GM12878 (cell line): ENCODE measurements around the gene LAD1. TPM values are rescaled to one million over a fixed set of nuclear protein-coding genes. Genes with fewer than 3 reads are reported as not detected.

Experiments
- ATAC-seq: fragments of 200-7000 bp; cut with Tn5 transposase; 3 replicates; pipeline ENCODE4 v1.9.1; 2020; ENCODE audit warnings: mild to moderate bottlenecking, moderate library complexity
- BruUV-seq: library from RNA; stranded (reverse); fragments of 400-500 nt; replicated peaks from 2 replicates; lab custom pipeline; 2021; lab: Mats Ljungman, UMichigan
- CTCF ChIA-PET: fragments of 300-600 bp; sonication (Branson Sonifier 250); formaldehyde crosslinking; extraction: SDS; loops from one replicate; lab custom pipeline; 2021; ENCODE audit warnings: inconsistent platforms; lab: Yijun Ruan, JAX
- POLR2A ChIA-PET: fragments of 350-600 bp; formaldehyde crosslinking; extraction: SDS; loops from one replicate; lab custom pipeline; 2021; ENCODE audit warnings: inconsistent platforms; lab: Charles Lee
- RAD21 ChIA-PET: fragments of 300-600 bp; sonication (Branson Sonifier 250); formaldehyde crosslinking; loops from one replicate; lab custom pipeline; 2023; ENCODE audit warnings: antibody characterized with exemption; ENCODE audit not compliant: unreplicated experiment; lab: Charles Lee
- SMC1A ChIA-PET: fragments of 300-600 bp; sonication (Branson Sonifier 250); formaldehyde crosslinking; loops from one replicate; lab custom pipeline; 2023; ENCODE audit not compliant: unreplicated experiment, uncharacterized antibody; lab: Charles Lee
- DNase-seq: peaks from one replicate; pipeline ENCODE4 v3.0.0-alpha.2; 2011; ENCODE audit warnings: low read depth, low spot score
- FAIRE-seq: peaks from 3 replicates; lab custom pipeline; 2011; peaks lifted over from hg19 to GRCh38; lab: Jason Lieb, UNC
- H2AFZ ChIP-seq: 2 replicates; pipeline ENCODE4 v1.6.0; 2011; ENCODE audit warnings: low read depth, low read length, control low read depth; ENCODE audit not compliant: control insufficient read depth
- H3K27ac ChIP-seq: 2 replicates; pipeline ENCODE4 v1.5.1; 2011; ENCODE audit warnings: control low read depth; ENCODE audit not compliant: control insufficient read depth, insufficient read depth
- H3K27me3 ChIP-seq, 2 experiments: replicated peaks in 1 of 2; 2 replicates each; pipeline versions ENCODE4 v1.6.0 to v1.6.1; 2011; ENCODE audit warnings: low read length in 1 of 2; ENCODE audit not compliant: control insufficient read depth in 2 of 2, insufficient read depth in 2 of 2
- H3K36me3 ChIP-seq, 2 experiments: 2 replicates each; pipeline ENCODE4 v1.5.1; 2011; ENCODE audit warnings: low read length in 1 of 2; ENCODE audit not compliant: control insufficient read depth in 2 of 2, insufficient read depth in 2 of 2
- H3K4me1 ChIP-seq: 2 replicates; pipeline ENCODE4 v1.6.1; 2011; ENCODE audit warnings: mild to moderate bottlenecking, low read length, moderate library complexity, mixed read lengths; ENCODE audit not compliant: control insufficient read depth, insufficient read depth
- H3K4me2 ChIP-seq: 2 replicates; pipeline ENCODE4 v1.6.0; 2011; ENCODE audit warnings: control low read depth; ENCODE audit not compliant: control insufficient read depth, insufficient read depth
- H3K4me3 ChIP-seq: fragments of 200-600 bp; sonication (generic); 2 replicates; pipeline ENCODE4 v1.5.1; 2016
- H3K79me2 ChIP-seq: 2 replicates; pipeline ENCODE4 v1.6.0; 2011; ENCODE audit warnings: low read length; ENCODE audit not compliant: control insufficient read depth, insufficient read depth
- H3K9ac ChIP-seq: 2 replicates; pipeline ENCODE4 v1.8.0; 2011; ENCODE audit warnings: low read length, control low read depth, mixed read lengths; ENCODE audit not compliant: control insufficient read depth, insufficient read depth
- H3K9me3 ChIP-seq: replicated peaks from 3 replicates; pipeline ENCODE4 v1.5.1; 2011; ENCODE audit warnings: mild to moderate bottlenecking, low read length; ENCODE audit not compliant: control insufficient read depth, insufficient read depth
- H4K20me1 ChIP-seq: 2 replicates; pipeline ENCODE4 v1.6.0; 2011; ENCODE audit not compliant: control insufficient read depth, insufficient read depth
- EZH2 ChIP-seq: IDR thresholded peaks from 2 replicates; pipeline ENCODE4 v1.6.1; 2012; ENCODE audit warnings: low read depth, mild to moderate bottlenecking, control low read depth, inconsistent platforms, low read length, borderline replicate concordance; ENCODE audit not compliant: control insufficient read depth
- MXI1 ChIP-seq: fragments of 150-350 bp; IDR thresholded peaks from 2 replicates; pipeline ENCODE4 v1.6.1; 2011; ENCODE audit warnings: low read depth, mild to moderate bottlenecking, inconsistent platforms, low read length, improper control_type of control experiment
- NR2F1 ChIP-seq: fragments of 450-650 bp; conservative IDR thresholded peaks from 2 replicates; pipeline ENCODE4 v1.6.1; 2017; ENCODE audit warnings: mild to moderate bottlenecking
- SPI1 ChIP-seq: IDR thresholded peaks from 2 replicates; pipeline ENCODE4 v1.6.1; 2011; ENCODE audit warnings: low read depth, mild to moderate bottlenecking, low read length, moderate library complexity, borderline replicate concordance; ENCODE audit not compliant: insufficient read depth
- STAT3 ChIP-seq: IDR thresholded peaks from 2 replicates; pipeline ENCODE4 v1.6.1; 2011; ENCODE audit warnings: low read depth, low read length, improper control_type of control experiment
- WGBS: methylation state at CpG from one replicate; pipeline ENCODE4 v1.1.6; 2016; ENCODE audit warnings: low lambda C conversion rate; ENCODE audit not compliant: insufficient replicate concordance, insufficient coverage; ENCODE audit errors: missing lambda C conversion rate; 5-methylcytosine and 5-hydroxymethylcytosine counted together
- in situ Hi-C: fragments of 300-500 bp; cut with MboI; formaldehyde crosslinking; loops from 9 replicates; pipeline ENCODE4 v1.14.3; 2018; ENCODE audit warnings: mixed read lengths
- intact Hi-C: fragments of 100-400 bp; cut with micrococcal nuclease; formaldehyde crosslinking; loops from one replicate; pipeline ENCODE4 v1.14.2; 2022; ENCODE audit not compliant: unreplicated experiment
- polyA plus RNA-seq, 11 experiments: library from polyadenylated mRNA; depleted of rRNA in 4 of 11; unstranded in 6 of 11; stranded (reverse) in 5 of 11; fragments of >200 nt; fragmentation: Nextera tagmentation in 4 of 11; fragmentation: Illumina TruSeq in 1 of 11; extraction: Ambion mirVana in 4 of 11; extraction: Trizol in 1 of 11; gene quantifications; 1 replicate in 1 of 11; 2 replicates in 10 of 11; pipeline versions ENCODE4 v1.2.1 to v1.2.3, GENCODE V29; 2011 to 2016; ENCODE audit warnings: inconsistent platforms in 2 of 11, missing spikeins in 2 of 11, low read depth in 1 of 11
- total RNA-seq, 4 experiments: library from RNA; depleted of rRNA in 3 of 4; stranded (reverse); fragments of >200 nt in 3 of 4; fragmentation: Illumina TruSeq in 1 of 4; extraction: Trizol in 1 of 4; gene quantifications; 2 replicates each; pipeline versions ENCODE4 v1.2.1 to v1.2.3, GENCODE V29; 2013 to 2021

LAD1 gene
- total and polyA plus RNA-seq, 10 of the 15 experiments (the other 5 are each of a cell fraction or from before 2014, with no cell fraction given) = 0.05 to 0.48 (median 0.32) TPM; not detected in 3

DNA sequence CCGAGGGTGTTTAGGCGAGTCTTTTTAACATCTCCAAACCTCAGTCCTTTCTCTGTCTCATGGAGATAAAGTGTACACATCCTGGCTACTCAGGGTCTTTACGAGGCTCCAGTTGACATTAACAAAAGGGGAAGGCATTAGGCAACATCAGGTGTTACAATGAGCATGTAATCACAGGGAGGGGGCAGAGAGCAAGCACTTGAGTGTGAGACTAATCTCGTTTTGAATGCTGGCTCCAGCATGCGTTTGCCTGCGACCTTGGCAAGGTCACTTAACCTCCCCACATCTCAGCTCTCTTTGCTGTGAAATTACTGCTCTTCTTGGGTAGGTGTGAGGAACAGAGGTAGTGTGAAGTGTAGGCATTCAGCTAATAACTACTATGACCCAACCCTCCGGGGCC is 24.8 kb downstream of the LAD1 start:
- BruUV-seq = no TSS peak
- Histone ChIP-seq H4K20me1 (no peaks in the 10 kb centered on the region), H3K4me2 (no peak overlapping the region), H3K36me3 (no peaks in the 10 kb centered on the region), H2AFZ (no peak overlapping the region), H3K4me3 (no peak overlapping the region), H3K27me3 (peaks cover 0 to 4% of the 10 kb centered on the region in 2 experiments; a peak in 2 of 4 replicates), H3K4me1 (no peaks in the 10 kb centered on the region), H3K79me2 (no peaks in the 10 kb centered on the region), H3K9ac (no peak overlapping the region), H3K9me3 (no peaks in the 10 kb centered on the region), H3K27ac (no peak overlapping the region)
- POLR2A ChIA-PET = no interaction called here
- intact Hi-C loops (no loop called here), in situ Hi-C loops (no loop called here)
- FAIRE-seq (no peak), ATAC-seq (no peak), DNase-seq (no peak)
- WGBS = 19% methylated on average over 7 of the region's 7 CpGs
- no peak for TF ChIP-seq NR2F1
- no peak for TF ChIP-seq MXI1
- CTCF ChIA-PET = interaction anchor here (1.0 to 2.7 kb wide), 5 partner anchors 11 to 61 kb away, joined by 3 to 8 read pairs (median 5); no protein-coding TSS in a partner anchor
- RAD21 ChIA-PET = no interaction called here
- SMC1A ChIA-PET = no interaction called here

DNA sequence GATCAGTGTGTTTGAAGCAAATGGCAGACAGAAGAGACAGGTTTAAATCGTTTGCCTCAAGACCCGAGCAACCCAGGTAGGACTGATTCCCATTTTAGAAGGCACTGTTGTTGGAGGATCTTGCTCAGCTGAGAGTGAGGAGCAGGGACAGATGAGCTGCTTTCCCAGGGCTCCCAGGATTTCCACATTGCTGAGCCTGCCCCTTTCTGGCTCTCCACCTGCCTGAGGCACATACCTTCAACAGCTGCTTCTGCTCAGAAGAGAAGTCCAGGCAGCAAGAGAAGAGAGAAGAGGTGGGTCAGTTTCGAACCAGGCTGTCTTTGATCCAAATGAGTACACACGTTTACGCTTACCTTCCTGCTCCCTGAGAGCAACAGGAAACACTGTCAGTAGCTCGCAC is 27.3 kb downstream of the LAD1 start:
- under 1% methylated on average over 6 of the region's 6 CpGs for WGBS
- DNase-seq (no peak), ATAC-seq (no peak), FAIRE-seq (no peak)
- H3K27me3 ChIP-seq = peaks cover 0 to 6% of the 10 kb centered on the region in 2 experiments; a peak in 2 of 4 replicates
- H3K36me3 ChIP-seq = no peaks in the 10 kb centered on the region
- H4K20me1 ChIP-seq = no peaks in the 10 kb centered on the region
- no peaks in the 10 kb centered on the region for H3K9me3 ChIP-seq
- CTCF ChIA-PET = interaction anchor here (0.9 to 1.1 kb wide), 2 partner anchors 11 to 38 kb away, joined by 3 to 4 read pairs; no protein-coding TSS in a partner anchor
- no peaks in the 10 kb centered on the region for H3K4me1 ChIP-seq
- SMC1A ChIA-PET = no interaction called here
- no peak overlapping the region for H3K4me2 ChIP-seq
- POLR2A ChIA-PET = interaction anchor here (0.5 kb wide), 1 partner anchor 22 kb away, joined by 3 read pairs; no protein-coding TSS in a partner anchor
- no peak overlapping the region for H2AFZ ChIP-seq
- TF ChIP-seq EZH2 (no peak), SPI1 (no peak), STAT3 (no peak)
- H3K27ac ChIP-seq = no peak overlapping the region
- in situ Hi-C loops (no loop called here), intact Hi-C loops (no loop called here)
- no peaks in the 10 kb centered on the region for H3K79me2 ChIP-seq
- H3K4me3 ChIP-seq = no peak overlapping the region
- no peak overlapping the region for H3K9ac ChIP-seq
- RAD21 ChIA-PET = no interaction called here
- BruUV-seq = no TSS peak
